Measurements from ENCODE around the gene TACC3. TPM values are rescaled to one million over a fixed set of nuclear protein-coding genes. Genes with fewer than 3 reads are reported as not detected.

The TACC3 gene
- total RNA-seq, 1 experiment from 2014 or later = 156 TPM

DNA sequence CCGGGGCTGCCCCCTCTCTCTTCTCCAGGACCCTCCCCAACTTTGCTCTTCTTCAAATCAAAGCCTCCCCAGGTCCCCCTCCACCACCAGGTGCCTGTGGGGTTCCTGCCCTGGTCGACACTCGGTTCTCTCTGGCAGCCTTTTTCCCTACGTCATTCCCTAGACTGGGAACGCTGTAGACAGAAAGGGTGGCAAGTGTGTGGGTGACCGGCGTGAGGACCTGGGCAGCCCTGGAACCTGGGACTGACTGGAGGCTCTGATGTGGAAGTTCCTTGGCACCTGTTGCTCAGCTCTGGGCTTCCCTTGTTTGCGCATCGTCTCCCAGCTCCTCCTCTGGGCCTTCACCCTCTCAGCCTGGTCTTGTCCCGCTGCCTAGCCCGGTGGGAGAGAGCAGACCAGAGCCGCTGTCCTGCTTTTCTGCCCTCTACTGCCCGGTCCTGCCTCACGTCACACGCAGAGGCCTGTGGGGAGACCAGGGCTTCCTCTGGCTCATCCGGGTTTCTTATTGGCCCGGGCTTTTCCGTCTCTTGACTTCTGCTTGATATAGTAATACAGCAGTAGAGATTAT, 1.3 kb downstream of the TACC3 start:
- Histone ChIP-seq H4K5ac (ENCODE audit: insufficient read length, low read depth, low read length) (no peak overlapping the region), H3T11ph (ENCODE audit: low read length) (no peak overlapping the region), H3K4ac (ENCODE audit: low read depth, low read length) (no peak overlapping the region), H3K27ac (ENCODE audit: insufficient read length, low read depth, low read length) (no peak overlapping the region), H4K20me1 (ENCODE audit: control insufficient read depth, insufficient read depth, insufficient read length) (no peaks in the 10 kb centered on the region), H2BK20ac (ENCODE audit: low read depth, low read length, poor library complexity, severe bottlenecking) (no peak overlapping the region), H2AK5ac (ENCODE audit: insufficient read length, low read length) (no peak overlapping the region), H2BK120ac (ENCODE audit: low read depth, low read length, poor library complexity, severe bottlenecking) (no peak overlapping the region), H2BK15ac (ENCODE audit: low read depth, low read length) (no peak overlapping the region), H4K8ac (replicated peaks; ENCODE audit: insufficient read length, low read depth, low read length) (no peak overlapping the region), H3K23ac (ENCODE audit: insufficient read length, low read depth, low read length) (no peak overlapping the region), H3K4me2 (ENCODE audit: insufficient read depth, insufficient read length, low read length) (peak overlapping the region; percentile 76), H3K14ac (ENCODE audit: insufficient read depth, low read length) (no peak overlapping the region; the same call in 1 of the 2 replicates), H4K91ac (ENCODE audit: insufficient read length, low read depth, low read length) (no peak overlapping the region), H3K79me2 (ENCODE audit: insufficient read depth, low read length) (peaks cover 20% of the 10 kb centered on the region; the same call in 1 of the 2 replicates), H2BK5ac (ENCODE audit: insufficient read length, low read length) (no peak overlapping the region), H3K9ac (ENCODE audit: extremely low read depth, insufficient read length, low read length) (peak overlapping the region; percentile 71), H2BK12ac (ENCODE audit: insufficient read length, low read depth, low read length) (no peak overlapping the region), H2AFZ (ENCODE audit: low read length) (no peak overlapping the region), H3K56ac (ENCODE audit: insufficient read length, low read depth, low read length) (no peak overlapping the region), H3K23me2 (ENCODE audit: insufficient read length, low read depth, low read length, poor library complexity, severe bottlenecking) (peaks cover 18% of the 10 kb centered on the region), H3K79me1 (ENCODE audit: insufficient read depth, low read depth, low read length, poor library complexity, severe bottlenecking) (peaks cover 18% of the 10 kb centered on the region), H3K4me1 (ENCODE audit: insufficient read depth, low read length) (no peaks in the 10 kb centered on the region), H3K18ac (ENCODE audit: insufficient read length, low read depth, low read length) (no peak overlapping the region), H3K9me3 (ENCODE audit: control insufficient read depth, low read depth, low read length) (no peaks in the 10 kb centered on the region), H3K27me3 (ENCODE audit: insufficient read depth, low read length) (no peaks in the 10 kb centered on the region)
- Mint-ChIP-seq H3K36me3 (ENCODE audit: insufficient read depth in 1 of 3, low read depth in 3 of 3) (peaks cover 38 to 63% (median 55%) of the 10 kb centered on the region in 3 experiments), H3K27me3 (ENCODE audit: low read depth) (no peaks in the 10 kb centered on the region; the same call in 1 of the 2 replicates), H3K4me3 (peak overlapping the region; percentile 96 to 99), H3K4me1 (peaks cover 25 to 33% of the 10 kb centered on the region in 2 experiments), H3K9me3 (no peaks in the 10 kb centered on the region), H3K27ac (peak overlapping the region; percentile 86 to 96 (median 96))
- DNase-seq = peak; percentile 32
- TF ChIP-seq, protein P1, sequence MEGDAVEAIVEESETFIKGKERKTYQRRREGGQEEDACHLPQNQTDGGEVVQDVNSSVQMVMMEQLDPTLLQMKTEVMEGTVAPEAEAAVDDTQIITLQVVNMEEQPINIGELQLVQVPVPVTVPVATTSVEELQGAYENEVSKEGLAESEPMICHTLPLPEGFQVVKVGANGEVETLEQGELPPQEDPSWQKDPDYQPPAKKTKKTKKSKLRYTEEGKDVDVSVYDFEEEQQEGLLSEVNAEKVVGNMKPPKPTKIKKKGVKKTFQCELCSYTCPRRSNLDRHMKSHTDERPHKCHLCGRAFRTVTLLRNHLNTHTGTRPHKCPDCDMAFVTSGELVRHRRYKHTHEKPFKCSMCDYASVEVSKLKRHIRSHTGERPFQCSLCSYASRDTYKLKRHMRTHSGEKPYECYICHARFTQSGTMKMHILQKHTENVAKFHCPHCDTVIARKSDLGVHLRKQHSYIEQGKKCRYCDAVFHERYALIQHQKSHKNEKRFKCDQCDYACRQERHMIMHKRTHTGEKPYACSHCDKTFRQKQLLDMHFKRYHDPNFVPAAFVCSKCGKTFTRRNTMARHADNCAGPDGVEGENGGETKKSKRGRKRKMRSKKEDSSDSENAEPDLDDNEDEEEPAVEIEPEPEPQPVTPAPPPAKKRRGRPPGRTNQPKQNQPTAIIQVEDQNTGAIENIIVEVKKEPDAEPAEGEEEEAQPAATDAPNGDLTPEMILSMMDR (conservative IDR thresholded peaks at IDR 0.05) = no peak
- WGBS (ENCODE audit: extremely low coverage, insufficient read length, low lambda C conversion rate) = no CpG with 5 or more reads among the region's 18 CpGs
